IMR-90 (cell line): ENCODE results near the gene TSPAN33.

ENCODE experiments used
- CEBPB ChIP-seq: IDR thresholded peaks from 2 replicates; pipeline ENCODE4 v1.6.1; 2012; ENCODE audit warnings: low read depth, low read length, improper control_type of control experiment
- CTCF ChIP-seq: conservative IDR thresholded peaks from 2 replicates; pipeline ENCODE4 v1.5.1; 2012; ENCODE audit warnings: mild to moderate bottlenecking, low read depth, low read length, improper control_type of control experiment
- ELK1 ChIP-seq: fragments of 150-350 bp; IDR thresholded peaks from 2 replicates; pipeline ENCODE4 v1.6.1; 2016; ENCODE audit warnings: low read depth, mild to moderate bottlenecking, low read length, moderate library complexity, borderline replicate concordance
- FOS ChIP-seq: fragments of 150-350 bp; IDR thresholded peaks from 2 replicates; pipeline ENCODE4 v1.6.1; 2016; ENCODE audit warnings: low read depth, low read length
- MAFK ChIP-seq: IDR thresholded peaks from 2 replicates; pipeline ENCODE4 v1.6.1; 2012; ENCODE audit warnings: low read depth, low read length, improper control_type of control experiment
- MXI1 ChIP-seq: IDR thresholded peaks from 2 replicates; pipeline ENCODE4 v1.6.1; 2012; ENCODE audit warnings: low read depth, mild to moderate bottlenecking, low read length, moderate library complexity, borderline replicate concordance
- NFE2L2 ChIP-seq: fragments of 150-350 bp; IDR thresholded peaks from 2 replicates; pipeline ENCODE4 v1.6.1; 2016; ENCODE audit warnings: low read depth, mild to moderate bottlenecking, low read length
- POLR2A ChIP-seq: IDR thresholded peaks from 2 replicates; pipeline ENCODE4 v1.6.1; 2012; ENCODE audit warnings: mild to moderate bottlenecking, low read depth, low read length
- RCOR1 ChIP-seq: IDR thresholded peaks from 2 replicates; pipeline ENCODE4 v1.6.1; 2012; ENCODE audit warnings: mild to moderate bottlenecking, low read length, improper control_type of control experiment; ENCODE audit not compliant: insufficient replicate concordance
- RFX5 ChIP-seq: IDR thresholded peaks from 2 replicates; pipeline ENCODE4 v1.8.0; 2012; ENCODE audit warnings: low read depth, mild to moderate bottlenecking, low read length, moderate library complexity
- USF2 ChIP-seq: fragments of 150-350 bp; IDR thresholded peaks from 2 replicates; pipeline ENCODE4 v1.6.1; 2017; ENCODE audit warnings: mild to moderate bottlenecking, antibody characterized with exemption, low read length, low read depth

GRCh38 chr7:129143724-129144094, 798 bp upstream of the TSPAN33 start:
- TF ChIP-seq NFE2L2 (no peak), RCOR1 (no peak), FOS (no peak), MAFK (no peak), POLR2A (no peak), USF2 (no peak), CTCF (no peak), RFX5 (no peak), ELK1 (no peak), CEBPB (no peak), MXI1 (no peak)
